T follicular helper cell (primary cell): ENCODE measurements around the gene TC2N.
A peak's percentile ranks its signal among the peaks of the same experiment; 100 is the strongest.
"Not testable (repeated sequence)": the region's sequence is repeated elsewhere in the genome, so short reads cannot be mapped to it uniquely, and the experiment has no call there.

ENCODE experiments used
- DNase-seq: peaks from one replicate; pipeline ENCODE4 v3.0.0-alpha.2; 2020; ENCODE audit warnings: low read depth
- total RNA-seq, 2 experiments: gene quantifications; one replicate each; lab custom pipeline; 2026; lab: John Stamatoyannopoulos, UW

The TC2N gene
- total RNA-seq: 70.2 to 483 reads per million in 2 experiments

- DNase-seq: no peak
These were observed at the start of gene TC2N for GRCh38 chr14:91867316-91867988. TSS of gene TC2N (minus strand) at chr14:91867536. CDS start at chr14:91813769, 53,767 bp downstream.

- DNase-seq: no peak
These were observed 44.7 kb upstream of the TC2N start for GRCh38 chr14:91912035-91912434.

- peak; percentile 24 for DNase-seq
These were observed 44.2 kb upstream of the TC2N start for GRCh38 chr14:91911474-91912032.

- no peak for DNase-seq
These were observed 42.9 kb upstream of the TC2N start for GRCh38 chr14:91910196-91910595.

GRCh38 chr14:91906374-91906773 is 39.0 kb upstream of the TC2N start:
- DNase-seq: no peak

- no peak for DNase-seq
These were observed 37.8 kb upstream of the TC2N start for GRCh38 chr14:91904956-91905645.

- no peak for DNase-seq
These were observed 37.1 kb upstream of the TC2N start for GRCh38 chr14:91904483-91904882.

GRCh38 chr14:91903070-91903469 is 35.7 kb upstream of the TC2N start:
- DNase-seq: no peak

- DNase-seq: no peak
These were observed 35.0 kb upstream of the TC2N start for GRCh38 chr14:91902336-91902735.

- DNase-seq: no peak
These were observed 34.3 kb upstream of the TC2N start for GRCh38 chr14:91901449-91902226.

GRCh38 chr14:91899806-91900205 is 32.5 kb upstream of the TC2N start:
- no peak for DNase-seq

- DNase-seq: no peak
These were observed 31.9 kb upstream of the TC2N start for GRCh38 chr14:91899213-91899612.

- DNase-seq: no peak
These were observed 31.0 kb upstream of the TC2N start for GRCh38 chr14:91898372-91898771.

GRCh38 chr14:91897716-91898115 is 30.4 kb upstream of the TC2N start:
- DNase-seq: not testable (repeated sequence)

GRCh38 chr14:91897106-91897701 is 29.9 kb upstream of the TC2N start:
- no peak for DNase-seq

GRCh38 chr14:91896419-91896818 is 29.1 kb upstream of the TC2N start:
- DNase-seq: no peak

- DNase-seq: no peak
These were observed 26.3 kb upstream of the TC2N start for GRCh38 chr14:91893669-91894068.

GRCh38 chr14:91893007-91893406 is 25.7 kb upstream of the TC2N start:
- DNase-seq: peak; percentile 22

GRCh38 chr14:91891721-91892220 is 24.4 kb upstream of the TC2N start:
- no peak for DNase-seq

GRCh38 chr14:91891101-91891500 is 23.8 kb upstream of the TC2N start:
- no peak for DNase-seq

- no peak for DNase-seq
These were observed 23.0 kb upstream of the TC2N start for GRCh38 chr14:91890291-91890749.
